Measurements from ENCODE around the gene STK24.

DNA sequence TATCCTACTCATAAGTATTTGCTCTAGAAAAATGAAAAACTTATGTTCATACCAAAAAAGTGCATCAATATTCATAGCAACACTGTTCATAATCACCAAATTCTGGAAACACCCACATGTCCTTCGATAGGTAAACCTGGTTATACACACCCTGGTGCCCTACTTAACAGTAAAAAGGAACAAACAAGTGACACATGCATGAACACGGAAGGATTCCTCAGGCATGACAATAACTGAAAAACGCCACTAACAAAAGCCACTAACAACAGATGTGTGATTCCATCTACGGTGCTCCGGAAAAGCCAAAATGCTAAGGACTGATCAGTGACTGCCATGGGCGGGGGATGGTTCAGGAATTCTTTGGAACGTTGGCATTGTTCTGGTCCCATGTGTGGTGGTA is 65.5 kb downstream of the STK24 start:
- TF ChIP-seq TEAD4 (IDR thresholded peaks at IDR 0.05; ENCODE audit: borderline replicate concordance, insufficient read depth) (no peak), CTCF (IDR thresholded peaks at IDR 0.05) (no peak), SMC3 (IDR thresholded peaks at IDR 0.05; ENCODE audit: low read depth, low read length) (no peak)
